Muscle layer of duodenum (tissue), 2 donors: ENCODE measurements around the gene GLB1L.
A peak's percentile ranks its signal among the peaks of the same experiment; 100 is the strongest.

Experiments used
- H3K27ac ChIP-seq: one replicate; pipeline ENCODE4 v1.7.0; 2013; ENCODE audit warnings: mild to moderate bottlenecking, low read length
- H3K27me3 ChIP-seq: one replicate; pipeline ENCODE4 v1.7.0; 2013; ENCODE audit warnings: low read depth, mild to moderate bottlenecking, control low read depth, low read length
- H3K36me3 ChIP-seq, 2 donors: one replicate each; pipeline ENCODE4 v1.7.0; 2013; ENCODE audit warnings: low read length in 2 of 2, control low read depth in 1 of 2, mild to moderate bottlenecking in 1 of 2; ENCODE audit not compliant: insufficient read depth in 2 of 2, control insufficient read depth in 1 of 2
- H3K4me1 ChIP-seq, 2 donors: one replicate each; pipeline ENCODE4 v1.7.0; 2013; ENCODE audit warnings: low read length in 2 of 2, mild to moderate bottlenecking in 2 of 2, control low read depth in 1 of 2, moderate library complexity in 1 of 2; ENCODE audit not compliant: insufficient read depth in 2 of 2, control insufficient read depth in 1 of 2
- H3K4me3 ChIP-seq, 2 donors: one replicate each; pipeline ENCODE4 v1.7.0; 2013; ENCODE audit warnings: low read length in 2 of 2, low read depth in 1 of 2, mild to moderate bottlenecking in 1 of 2
- H3K9me3 ChIP-seq, 2 donors: one replicate each; pipeline ENCODE4 v1.7.0; 2013; ENCODE audit warnings: low read length in 2 of 2, control low read depth in 1 of 2, mild to moderate bottlenecking in 1 of 2; ENCODE audit not compliant: control insufficient read depth in 1 of 2
- donor health status: healthy.

The GLB1L gene

GRCh38 chr2:219234331-219234730 is 10.9 kb downstream of the GLB1L start:
- no peaks in the 10 kb centered on the region for H3K27me3 ChIP-seq
- H3K36me3 ChIP-seq = peaks cover 57 to 77% of the 10 kb centered on the region in 2 donors
- no peak overlapping the region for H3K27ac ChIP-seq
- peaks cover 0 to 14% of the 10 kb centered on the region in 2 donors for H3K4me1 ChIP-seq
- H3K9me3 ChIP-seq = no peaks in the 10 kb centered on the region
- no peak overlapping the region for H3K4me3 ChIP-seq

DNA sequence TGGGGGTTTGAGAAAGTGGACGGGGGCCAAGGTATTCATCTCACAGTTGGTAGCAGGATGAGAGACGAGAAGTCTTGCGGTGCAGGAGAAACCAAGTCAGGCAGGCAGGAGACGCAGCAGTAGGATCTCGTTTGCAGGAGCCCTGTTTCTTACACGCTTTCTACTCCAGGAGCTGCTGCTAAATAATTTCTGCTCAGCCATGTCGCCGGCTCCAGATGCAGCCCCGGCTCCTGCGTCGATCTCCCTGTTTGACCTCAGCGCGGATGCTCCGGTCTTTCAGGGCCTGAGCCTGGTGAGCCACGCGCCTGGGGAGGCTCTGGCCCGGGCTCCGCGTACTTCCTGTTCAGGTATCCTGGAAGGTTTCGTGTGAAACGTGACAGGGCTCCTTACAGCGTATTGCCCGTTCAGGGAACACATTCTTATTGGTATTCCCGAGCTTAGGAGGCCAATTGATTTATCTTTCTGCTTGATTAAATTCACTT is 15.1 kb downstream of the GLB1L start:
- Histone ChIP-seq H3K36me3 (peaks cover 43% of the 10 kb centered on the region in 2 donors), H3K27ac (peak overlapping the region; percentile 90), H3K4me3 (peak overlapping the region; percentile 90 to 94), H3K27me3 (no peaks in the 10 kb centered on the region), H3K9me3 (no peaks in the 10 kb centered on the region), H3K4me1 (peaks cover 10 to 29% of the 10 kb centered on the region in 2 donors)

- Histone ChIP-seq H3K4me3 (peak within 1 kb of the TSS; percentile 90 to 94), H3K9me3 (no peaks in the 10 kb centered on the region), H3K36me3 (peaks cover 43% of the 10 kb centered on the region in 2 donors), H3K27me3 (no peaks in the 10 kb centered on the region), H3K4me1 (peaks cover 10 to 29% of the 10 kb centered on the region in 2 donors), H3K27ac (peak within 1 kb of the TSS; percentile 90)
These were observed 15.8 kb downstream of the GLB1L start, which contains the start of the genes ANKZF1 and ATG9A for GRCh38 chr2:219229305-219230058. TSS of gene ANKZF1 (plus strand) at chr2:219229806. CDS start at chr2:219230258, 452 bp downstream. TSS of gene ATG9A (minus strand) at chr2:219229636. CDS start at chr2:219228024, 1,612 bp downstream.

- Histone ChIP-seq H3K36me3 (peaks cover 43% of the 10 kb centered on the region in 2 donors), H3K27ac (peak overlapping the region; percentile 90), H3K9me3 (no peaks in the 10 kb centered on the region), H3K4me3 (peak overlapping the region; percentile 90 to 94), H3K4me1 (peaks cover 10 to 29% of the 10 kb centered on the region in 2 donors), H3K27me3 (no peaks in the 10 kb centered on the region)
These were observed 16.3 kb downstream of the GLB1L start for GRCh38 chr2:219228911-219229304.

GRCh38 chr2:219228041-219228910 is 17.0 kb downstream of the GLB1L start:
- Histone ChIP-seq H3K27me3 (no peaks in the 10 kb centered on the region), H3K36me3 (peaks cover 43% of the 10 kb centered on the region in 2 donors), H3K4me1 (peaks cover 10 to 29% of the 10 kb centered on the region in 2 donors), H3K9me3 (no peaks in the 10 kb centered on the region), H3K27ac (peak overlapping the region; percentile 90), H3K4me3 (peak overlapping the region; percentile 90 to 94)

- Histone ChIP-seq H3K27me3 (no peaks in the 10 kb centered on the region), H3K4me3 (no peak overlapping the region), H3K27ac (no peak overlapping the region), H3K4me1 (peaks cover 10 to 20% of the 10 kb centered on the region in 2 donors), H3K36me3 (peaks cover 55% of the 10 kb centered on the region in 2 donors), H3K9me3 (no peaks in the 10 kb centered on the region)
These were observed 19.9 kb downstream of the GLB1L start for GRCh38 chr2:219225350-219225749.

DNA sequence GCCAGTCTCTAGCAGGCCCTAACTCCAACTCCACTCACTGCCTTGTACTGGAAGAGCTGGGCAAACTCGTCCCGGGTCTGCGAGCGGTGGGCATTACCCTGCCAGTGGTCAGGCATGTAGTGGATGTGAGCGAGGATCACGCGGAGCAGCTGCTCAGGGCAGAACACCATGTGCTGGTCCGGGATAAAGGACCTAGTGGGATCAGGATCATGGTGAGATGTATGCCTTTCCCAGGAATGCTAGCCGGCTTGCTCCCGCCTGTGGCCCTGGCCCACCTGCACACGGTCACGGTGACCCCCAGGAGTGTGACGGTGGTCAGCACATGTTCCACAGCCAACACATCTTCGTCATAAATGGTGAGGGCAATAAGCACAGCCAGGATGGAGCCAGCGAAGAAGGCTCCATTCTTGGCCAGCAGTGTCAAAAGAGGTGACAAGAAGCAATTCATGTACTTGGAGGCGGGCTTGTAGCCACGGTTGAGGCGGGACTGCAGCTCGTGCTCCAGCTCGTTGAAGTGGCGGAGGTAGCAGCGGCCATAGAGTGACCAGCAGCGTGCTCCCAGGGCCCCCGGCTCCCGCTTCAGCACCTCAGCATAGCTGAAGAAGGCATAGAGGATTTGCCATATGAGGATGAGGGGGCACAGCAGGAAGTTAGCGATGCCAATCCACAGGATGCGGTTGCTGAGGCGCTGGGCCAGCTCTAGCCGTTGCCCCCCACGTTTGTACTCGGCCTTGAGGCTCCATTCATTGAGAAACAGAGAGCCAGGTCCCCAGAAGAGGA is 21.2 kb downstream of the GLB1L start:
- Histone ChIP-seq H3K27me3 (no peaks in the 10 kb centered on the region), H3K4me3 (no peak overlapping the region), H3K9me3 (no peaks in the 10 kb centered on the region), H3K27ac (no peak overlapping the region), H3K4me1 (peaks cover 17 to 29% of the 10 kb centered on the region in 2 donors), H3K36me3 (peaks cover 55 to 62% of the 10 kb centered on the region in 2 donors)

DNA sequence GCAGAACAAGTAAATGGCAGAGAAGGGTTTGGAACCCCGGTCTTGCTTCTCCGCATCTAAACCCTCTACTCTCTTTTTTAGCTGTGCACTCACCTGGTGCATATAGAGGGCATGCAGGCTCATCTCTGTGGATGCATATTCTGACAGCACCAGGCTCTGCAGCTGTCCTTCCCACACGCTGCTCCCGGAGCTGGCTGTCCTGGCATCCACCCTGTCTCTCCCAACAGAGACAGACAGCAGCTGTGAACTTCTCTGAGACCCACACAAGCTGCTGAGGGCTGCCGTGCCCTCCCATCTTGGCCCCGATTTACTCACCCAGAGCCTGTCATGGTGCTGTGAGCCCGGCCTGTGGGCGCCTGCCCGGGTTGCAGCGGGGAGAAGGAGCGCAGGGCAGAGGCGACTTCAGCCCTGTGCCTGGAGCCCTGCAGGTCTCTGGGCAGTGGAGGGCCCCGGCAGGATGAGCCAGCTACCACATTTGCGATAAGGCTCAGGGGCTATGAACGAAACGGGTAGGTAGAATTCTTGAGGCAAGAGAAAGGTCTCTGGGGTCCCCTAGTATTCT is 23.2 kb downstream of the GLB1L start:
- no peak overlapping the region for H3K4me3 ChIP-seq
- no peaks in the 10 kb centered on the region for H3K27me3 ChIP-seq
- H3K4me1 ChIP-seq = peaks cover 7 to 31% of the 10 kb centered on the region in 2 donors
- no peak overlapping the region for H3K27ac ChIP-seq
- peaks cover 55 to 69% of the 10 kb centered on the region in 2 donors for H3K36me3 ChIP-seq
- H3K9me3 ChIP-seq = no peaks in the 10 kb centered on the region

DNA sequence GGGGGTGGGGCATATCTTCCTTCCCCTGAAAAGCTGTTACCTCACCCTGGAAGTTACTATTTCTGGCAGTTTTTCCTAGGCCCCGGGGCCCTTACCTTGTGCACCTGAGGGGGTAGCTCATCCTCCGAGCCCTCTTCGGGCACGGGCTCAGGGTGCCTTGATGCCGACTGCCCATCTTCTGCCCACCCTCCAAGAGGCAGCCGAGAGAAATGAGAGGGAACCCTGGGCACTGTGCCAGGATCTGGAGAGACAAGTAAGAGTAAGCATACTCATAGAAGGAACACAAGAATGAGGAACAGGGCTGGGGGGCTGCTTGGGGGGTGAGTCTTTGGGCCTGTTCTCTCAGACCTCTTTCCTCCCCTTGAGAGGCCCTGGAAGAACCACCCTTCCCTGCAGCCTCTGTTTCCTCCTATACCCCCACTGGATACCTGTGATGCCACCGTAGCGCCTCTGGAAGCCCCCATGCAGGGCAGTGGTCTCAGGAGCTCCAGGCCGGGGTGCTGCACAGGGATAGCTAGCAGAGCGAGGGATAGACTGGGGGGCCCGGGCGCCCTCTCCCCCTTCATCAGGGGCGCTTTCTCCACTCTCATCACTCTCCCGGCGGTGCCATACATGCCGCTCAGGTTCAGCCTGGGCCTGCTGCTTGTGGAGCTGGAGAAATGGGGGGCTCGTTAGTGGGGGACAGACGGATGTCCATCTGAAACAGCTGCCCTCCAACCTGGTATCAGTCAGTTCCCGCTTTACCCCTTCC is 24.4 kb downstream of the GLB1L start:
- Histone ChIP-seq H3K27ac (no peak overlapping the region), H3K36me3 (peaks cover 54 to 77% of the 10 kb centered on the region in 2 donors), H3K9me3 (no peaks in the 10 kb centered on the region), H3K27me3 (no peaks in the 10 kb centered on the region), H3K4me3 (no peak overlapping the region), H3K4me1 (peaks cover 7 to 35% of the 10 kb centered on the region in 2 donors)
